Nephron progenitor cell (in vitro differentiated cells): ENCODE results near the gene GAMT.

Source experiments
- DNase-seq: peaks from one replicate; pipeline ENCODE4 v3.0.0; 2021
- H3K27ac Mint-ChIP-seq: 2 replicates; pipeline ENCODE4 v1.8.0; 2021; ENCODE audit warnings: mild to moderate bottlenecking, moderate library complexity, mixed read lengths
- H3K27me3 Mint-ChIP-seq: 2 replicates; pipeline ENCODE4 v1.8.0; 2021; ENCODE audit warnings: mild to moderate bottlenecking, low read depth, mixed read lengths; ENCODE audit not compliant: poor library complexity
- H3K36me3 Mint-ChIP-seq: 2 replicates; pipeline ENCODE4 v1.8.0; 2021; ENCODE audit warnings: low read depth, mixed read lengths
- H3K4me1 Mint-ChIP-seq: 2 replicates; pipeline ENCODE4 v1.8.0; 2021; ENCODE audit warnings: mixed read lengths
- H3K4me3 Mint-ChIP-seq: 2 replicates; pipeline ENCODE4 v1.8.0; 2021; ENCODE audit warnings: mild to moderate bottlenecking, moderate library complexity, mixed read lengths
- H3K9me3 Mint-ChIP-seq: 2 replicates; pipeline ENCODE4 v1.8.0; 2021; ENCODE audit warnings: mild to moderate bottlenecking, moderate library complexity, mixed read lengths
- CTCF ChIP-seq: fragments of 200-600 bp; sonication (generic); IDR thresholded peaks from 2 replicates; pipeline ENCODE4 v1.5.0; 2021; ENCODE audit warnings: antibody characterized with exemption

GAMT gene

GRCh38 chr19:1411255-1412191 lies 10.2 kb upstream of the GAMT start:
- peak overlapping the region; percentile 29 for H3K27ac Mint-ChIP-seq
- no peak for DNase-seq
- peak overlapping the region; percentile 91 for H3K4me3 Mint-ChIP-seq
- H3K27me3 Mint-ChIP-seq, result peaks cover 4% of the 10 kb centered on the region
- peaks cover 64% of the 10 kb centered on the region for H3K4me1 Mint-ChIP-seq
- TF ChIP-seq CTCF, result no peak
- peaks cover 12% of the 10 kb centered on the region for H3K36me3 Mint-ChIP-seq
- H3K9me3 Mint-ChIP-seq, result no peaks in the 10 kb centered on the region

GRCh38 chr19:1410789-1411188 lies 9.4 kb upstream of the GAMT start:
- Mint-ChIP-seq H3K27me3 (peaks cover 11% of the 10 kb centered on the region), H3K4me3 (peak overlapping the region; percentile 91), H3K4me1 (peaks cover 57% of the 10 kb centered on the region), H3K36me3 (peaks cover 12% of the 10 kb centered on the region), H3K9me3 (no peaks in the 10 kb centered on the region), H3K27ac (peak overlapping the region; percentile 43)
- no peak for TF ChIP-seq CTCF
- no peak for DNase-seq

GRCh38 chr19:1410136-1410786 lies 8.9 kb upstream of the GAMT start:
- Mint-ChIP-seq H3K9me3 (no peaks in the 10 kb centered on the region), H3K36me3 (peaks cover 12% of the 10 kb centered on the region), H3K4me3 (peak overlapping the region; percentile 91), H3K4me1 (peaks cover 51% of the 10 kb centered on the region), H3K27ac (peak overlapping the region; percentile 83), H3K27me3 (peaks cover 13% of the 10 kb centered on the region)
- no peak for TF ChIP-seq CTCF
- DNase-seq, result no peak

- Mint-ChIP-seq H3K27me3 (peaks cover 20% of the 10 kb centered on the region), H3K27ac (peak overlapping the region; percentile 88), H3K36me3 (peaks cover 12% of the 10 kb centered on the region), H3K4me1 (peaks cover 46% of the 10 kb centered on the region), H3K9me3 (no peaks in the 10 kb centered on the region), H3K4me3 (peak overlapping the region; percentile 91)
- no peak for TF ChIP-seq CTCF
- no peak for DNase-seq
Measured at GRCh38 chr19:1409204-1410005, 8.1 kb upstream of the GAMT start.

- peak overlapping the region; percentile 88 for H3K27ac Mint-ChIP-seq
- peak overlapping the region; percentile 91 for H3K4me3 Mint-ChIP-seq
- H3K9me3 Mint-ChIP-seq, result no peaks in the 10 kb centered on the region
- DNase-seq, result peak; percentile 65
- H3K4me1 Mint-ChIP-seq, result peaks cover 44% of the 10 kb centered on the region
- no peak for TF ChIP-seq CTCF
- peaks cover 26% of the 10 kb centered on the region for H3K27me3 Mint-ChIP-seq
- H3K36me3 Mint-ChIP-seq, result peaks cover 12% of the 10 kb centered on the region
Measured at GRCh38 chr19:1408300-1409203, 7.2 kb upstream of the GAMT start.
